HG02840 (cell line): ENCODE data around the gene HIPK4.
A peak's percentile ranks its signal among the peaks of the same experiment; 100 is the strongest.

ENCODE experiments used
- ATAC-seq: cut with Tn5 transposase; IDR thresholded peaks from one replicate; pipeline ENCODE4 v1.9.1; 2021; ENCODE audit warnings: mild to moderate bottlenecking, moderate library complexity, moderate number of reproducible peaks; ENCODE audit not compliant: unreplicated experiment, low FRiP score

HIPK4 gene

DNA sequence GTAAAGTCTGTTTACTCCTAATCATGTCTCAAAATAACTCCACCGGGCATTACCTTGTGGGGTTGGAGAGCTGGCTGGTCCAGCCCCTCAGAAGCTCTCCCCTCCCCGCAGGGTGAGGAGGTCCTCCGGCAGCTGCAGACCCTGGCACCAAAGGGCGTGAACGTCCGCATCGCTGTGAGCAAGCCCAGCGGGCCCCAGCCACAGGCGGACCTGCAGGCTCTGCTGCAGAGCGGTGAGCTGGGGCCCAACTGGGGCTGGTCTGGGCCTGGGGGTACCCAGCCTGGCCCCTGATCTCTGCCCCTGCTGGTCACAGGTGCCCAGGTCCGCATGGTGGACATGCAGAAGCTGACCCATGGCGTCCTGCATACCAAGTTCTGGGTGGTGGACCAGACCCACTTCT lies 20.2 kb downstream of the HIPK4 start:
- ATAC-seq, result no peak

DNA sequence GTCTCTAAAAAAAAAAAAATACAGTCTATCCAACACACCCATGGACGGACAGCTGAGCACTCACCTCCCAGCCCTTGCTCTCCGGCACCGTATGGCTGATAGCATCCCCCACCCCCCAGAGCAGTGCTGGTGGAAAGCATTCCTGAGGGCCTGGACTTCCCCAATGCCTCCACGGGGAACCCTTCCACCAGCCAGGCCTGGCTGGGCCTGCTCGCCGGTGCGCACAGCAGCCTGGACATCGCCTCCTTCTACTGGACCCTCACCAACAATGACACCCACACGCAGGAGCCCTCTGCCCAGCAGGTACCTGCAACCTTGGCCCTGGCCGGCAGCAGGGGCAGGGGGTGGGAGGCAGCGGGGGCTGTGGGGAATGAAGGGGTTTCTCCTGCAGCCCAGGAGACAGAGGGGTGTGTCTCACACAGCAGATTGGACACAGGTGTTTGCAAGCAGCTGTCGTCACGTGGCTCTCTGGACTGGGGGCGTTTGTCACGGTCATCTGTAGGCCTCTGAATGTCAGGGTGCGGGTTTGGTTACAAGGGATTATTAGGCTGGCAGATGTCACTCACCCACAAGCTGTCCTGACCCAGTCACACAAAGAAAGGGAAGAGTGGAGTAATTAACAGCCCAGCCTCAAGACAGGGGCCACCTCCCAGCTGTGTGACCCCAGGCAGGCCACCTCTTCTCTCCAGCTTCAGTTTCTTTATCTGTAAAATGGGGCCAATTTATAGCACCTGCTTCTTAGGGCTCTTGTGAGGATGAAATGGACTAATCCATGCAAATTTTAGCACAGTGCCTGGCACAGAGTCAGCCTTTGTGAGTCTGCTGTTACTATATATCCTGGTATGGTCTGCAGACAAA lies 22.2 kb downstream of the HIPK4 start:
- ATAC-seq, result no peak

- ATAC-seq, result no peak
Measured at GRCh38 chr19:40366697-40367561, 23.1 kb downstream of the HIPK4 start.

- ATAC-seq, result no peak
Measured at GRCh38 chr19:40365613-40366401, 24.2 kb downstream of the HIPK4 start.

GRCh38 chr19:40365010-40365409 lies 25.0 kb downstream of the HIPK4 start:
- no peak for ATAC-seq

GRCh38 chr19:40363069-40363468 lies 26.9 kb downstream of the HIPK4 start:
- no peak for ATAC-seq

DNA sequence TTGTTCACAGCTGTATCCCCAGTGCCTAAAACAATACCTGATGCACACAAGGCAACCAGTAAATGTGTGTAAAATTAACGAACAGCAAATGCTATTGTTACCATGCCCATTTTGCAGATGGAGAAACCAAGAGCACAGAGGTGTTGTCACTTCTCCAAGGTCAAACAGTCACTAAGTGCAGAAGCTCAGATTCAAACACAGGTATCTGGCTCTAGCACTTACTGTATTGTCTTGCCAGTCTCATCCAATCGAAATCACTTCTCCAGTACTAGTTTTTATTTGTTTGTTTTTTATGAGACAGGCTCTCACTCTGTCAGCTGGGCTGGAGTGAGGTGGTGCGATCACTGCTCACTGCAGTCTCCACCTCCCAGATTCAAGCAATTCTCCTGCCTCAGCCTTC lies 27.8 kb downstream of the HIPK4 start:
- ATAC-seq, result no peak

DNA sequence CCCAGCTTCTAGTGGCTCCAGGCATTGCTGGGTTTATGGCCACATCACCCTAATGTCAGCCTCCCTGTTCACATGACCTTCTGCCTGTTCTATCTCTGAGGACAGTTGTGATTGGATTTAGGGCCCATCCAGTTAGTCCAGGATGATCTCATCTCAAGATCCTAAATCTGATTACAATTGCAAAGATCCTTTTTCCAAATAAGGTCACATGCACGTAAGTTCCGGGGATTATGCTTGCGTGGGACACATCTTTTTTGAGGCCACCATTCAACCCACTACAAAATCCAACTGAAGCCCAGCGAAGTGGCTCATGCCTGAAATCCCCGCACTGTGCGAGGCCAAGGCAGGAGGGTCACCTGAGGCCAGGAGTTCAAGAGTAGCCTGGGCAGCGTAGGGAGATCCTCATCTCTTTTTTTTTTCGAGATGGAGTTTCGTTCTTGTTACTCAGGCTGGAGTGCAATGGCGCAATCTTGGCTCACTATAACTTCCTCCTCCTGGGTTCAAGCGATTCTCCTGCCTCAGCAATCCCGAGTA lies 29.2 kb downstream of the HIPK4 start:
- ATAC-seq, result no peak

GRCh38 chr19:40360020-40360707 lies 29.8 kb downstream of the HIPK4 start:
- no peak for ATAC-seq

DNA sequence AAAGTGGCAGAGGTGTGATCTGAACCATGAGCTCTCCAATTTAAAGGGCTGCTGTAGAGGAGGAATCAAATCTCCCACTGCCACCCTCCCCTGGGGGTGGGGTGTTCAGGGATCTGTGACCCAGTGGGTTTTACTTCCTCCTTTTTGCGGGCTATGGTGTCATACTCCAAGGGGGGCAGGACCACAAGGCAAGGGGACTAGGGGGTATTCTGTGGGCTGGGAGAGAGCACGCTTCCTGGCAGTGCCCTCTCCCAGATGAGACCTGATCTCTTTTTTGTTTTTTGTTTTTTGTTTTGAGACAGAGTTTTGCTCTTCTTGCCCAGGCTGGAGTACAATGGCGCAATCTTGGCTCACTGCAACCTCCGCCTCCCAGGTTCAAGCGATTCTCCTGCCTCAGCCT lies 31.2 kb downstream of the HIPK4 start:
- no peak for ATAC-seq

DNA sequence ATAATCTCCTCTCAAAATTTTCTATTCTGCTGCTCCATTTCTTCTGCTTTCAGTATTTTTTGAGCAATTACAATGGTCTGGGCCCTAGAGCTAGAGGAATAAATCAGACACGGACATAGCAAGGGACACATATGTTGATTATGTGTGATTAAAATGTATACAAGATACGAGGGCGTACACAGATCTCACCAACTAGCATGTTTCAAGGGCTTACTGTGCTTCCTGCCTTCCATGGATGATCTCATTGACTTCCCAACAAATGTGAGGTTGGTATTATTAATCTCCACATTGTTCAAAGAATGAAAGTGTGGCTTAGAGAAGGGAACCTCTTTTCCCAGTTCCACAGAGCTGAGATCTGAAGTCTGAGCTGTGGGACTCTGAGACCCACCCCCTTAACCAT lies 32.3 kb downstream of the HIPK4 start:
- no peak for ATAC-seq

- no peak for ATAC-seq
Measured at GRCh38 chr19:40356681-40357595, 33.0 kb downstream of the HIPK4 start.

GRCh38 chr19:40355975-40356680 lies 33.9 kb downstream of the HIPK4 start:
- ATAC-seq, result no peak

- no peak for ATAC-seq
Measured at GRCh38 chr19:40348961-40349507, 40.9 kb downstream of the HIPK4 start.

- peak; percentile 97 for ATAC-seq
Measured at GRCh38 chr19:40348125-40348913, 41.7 kb downstream of the HIPK4 start, which contains the start of the genes C19orf47 and PLD3. TSS of gene C19orf47 (minus strand) at chr19:40348397. CDS start at chr19:40341857, 6,540 bp downstream. TSS of gene PLD3 (plus strand) at chr19:40348695. CDS start at chr19:40366484, 17,789 bp downstream.

- no peak for ATAC-seq
Measured at GRCh38 chr19:40344422-40344821, 45.6 kb downstream of the HIPK4 start.
